H1 (cell line): Measurements from ENCODE around the gene OVOL3.

Source experiments
- CTCF ChIP-seq, 3 experiments: IDR thresholded peaks; 1 replicate in 2 of 3; 2 replicates in 1 of 3; pipeline versions ENCODE4 v1.5.1 to v1.6.1; 2011; ENCODE audit warnings: low read length in 3 of 3, mild to moderate bottlenecking in 3 of 3, inconsistent platforms in 2 of 3, low read depth in 1 of 3, moderate library complexity in 1 of 3; ENCODE audit not compliant: insufficient read depth in 1 of 3; ENCODE audit errors: control extremely low read depth in 1 of 3
- EP300 ChIP-seq, 2 experiments: IDR thresholded peaks; 1 replicate in 1 of 2; 2 replicates in 1 of 2; pipeline ENCODE4 v1.6.1; 2011 to 2012; ENCODE audit warnings: low read depth in 2 of 2, low read length in 2 of 2, mild to moderate bottlenecking in 2 of 2, borderline replicate concordance in 1 of 2, inconsistent platforms in 1 of 2, moderate library complexity in 1 of 2
- EZH2 ChIP-seq: fragments of 200-600 bp; sonication (generic); IDR thresholded peaks from 2 replicates; pipeline ENCODE4 v1.7.1; 2012; ENCODE audit warnings: low read depth, mild to moderate bottlenecking, moderate library complexity, low read length, inconsistent platforms; ENCODE audit not compliant: severe bottlenecking

- no peak for TF ChIP-seq EZH2
- no peak for TF ChIP-seq EP300 (IDR thresholded peaks at IDR 0.05; ENCODE audit: borderline replicate concordance in 1 of 2, low read depth in 2 of 2, low read length in 2 of 2)
- no peak for TF ChIP-seq CTCF (IDR thresholded peaks at IDR 0.05; ENCODE audit: control extremely low read depth in 1 of 3, insufficient read depth in 1 of 3, low read depth in 1 of 3, low read length in 3 of 3)
These were observed 39.6 kb downstream of the OVOL3 start for GRCh38 chr19:36150586-36150985.
